Activated CD8-positive, alpha-beta memory T cell treated with anti-CD3 and anti-CD28 coated beads for 4 hours (primary cell): ENCODE results near the gene GATA5.

ENCODE experiments used
- DNase-seq, 2 donors: peaks; one replicate each; pipeline ENCODE4 v3.0.0-alpha.2; 2020; ENCODE audit warnings: low read depth in 2 of 2

The GATA5 gene

DNA sequence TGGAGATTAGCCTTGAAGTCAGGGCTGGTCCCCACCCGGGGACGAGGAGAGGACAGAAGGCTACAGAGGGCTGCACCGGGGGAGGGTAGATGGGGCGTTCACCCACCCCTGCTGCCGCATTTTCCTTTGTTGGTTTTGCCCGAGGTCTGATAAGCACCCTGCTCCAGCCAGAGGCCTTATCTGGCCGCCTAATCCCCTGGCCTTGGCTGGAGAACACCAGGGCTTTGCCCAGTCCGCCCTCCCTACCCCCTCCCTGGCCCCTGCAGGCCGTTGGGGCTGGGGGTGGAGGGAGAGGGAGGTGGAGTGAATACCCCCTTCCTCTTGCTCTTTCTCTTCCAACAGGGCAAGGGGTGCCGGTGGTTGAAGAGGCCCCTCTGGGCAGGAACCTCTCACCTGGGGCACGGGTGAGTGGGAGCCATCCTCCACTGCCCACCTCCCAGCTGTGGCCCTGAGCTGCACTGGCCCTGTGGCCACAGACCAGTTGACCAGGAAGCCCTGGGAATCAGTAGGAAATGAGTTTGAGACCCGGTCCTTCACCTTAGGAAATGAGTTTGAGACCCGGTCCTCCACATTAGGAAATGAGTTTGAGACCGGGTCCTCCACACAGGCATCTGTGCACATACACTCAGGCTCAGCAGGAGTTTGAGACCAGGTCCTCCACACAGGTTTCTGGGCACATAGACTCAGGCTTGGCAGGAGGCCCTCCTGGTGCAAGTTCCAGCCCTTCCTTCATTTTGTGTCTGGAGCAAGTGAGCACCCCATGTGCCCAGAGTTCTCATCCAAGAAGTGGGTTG is 12.0 kb upstream of the GATA5 start:
- no peak for DNase-seq

DNA sequence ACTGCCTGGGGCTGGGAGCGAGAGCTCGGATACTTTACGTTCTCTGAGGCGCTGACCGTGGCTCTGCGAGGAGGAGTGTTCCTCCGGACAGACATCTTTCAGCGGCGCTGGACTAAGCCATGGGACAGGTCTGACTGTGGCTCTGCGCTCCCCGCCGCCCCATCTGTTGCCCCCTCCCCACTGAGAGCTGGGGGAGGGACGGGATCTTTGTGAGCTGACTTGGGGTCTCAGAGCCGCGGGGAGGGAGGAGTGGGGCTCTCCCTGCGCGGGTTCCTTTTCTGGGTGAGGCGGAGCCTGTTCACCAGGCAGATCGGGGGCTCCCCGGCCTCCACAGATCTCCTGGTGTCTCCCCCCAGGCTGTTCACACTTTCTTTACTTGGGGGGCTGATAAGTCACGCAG is 11.3 kb upstream of the GATA5 start:
- no peak for DNase-seq

DNA sequence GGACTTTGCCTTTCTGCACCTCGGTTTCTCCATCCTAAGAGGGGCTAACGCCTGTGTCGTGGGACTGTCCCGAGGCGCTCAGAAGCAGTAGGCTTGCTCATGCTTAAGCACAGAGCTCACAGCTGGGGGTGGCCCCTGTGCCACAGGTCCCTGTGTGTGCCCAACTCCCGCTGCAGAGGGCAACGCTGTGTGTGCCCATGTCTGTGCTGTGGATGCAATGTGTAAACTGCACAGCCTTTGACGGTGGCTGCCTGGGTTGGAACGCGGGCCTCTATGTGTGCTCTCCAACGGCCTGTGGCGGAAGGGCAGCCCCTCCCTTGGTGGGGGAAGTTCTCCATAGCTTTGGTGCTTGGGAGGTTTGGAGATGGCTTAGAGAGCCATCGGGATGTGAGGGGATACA is 10.7 kb upstream of the GATA5 start:
- DNase-seq: no peak

DNA sequence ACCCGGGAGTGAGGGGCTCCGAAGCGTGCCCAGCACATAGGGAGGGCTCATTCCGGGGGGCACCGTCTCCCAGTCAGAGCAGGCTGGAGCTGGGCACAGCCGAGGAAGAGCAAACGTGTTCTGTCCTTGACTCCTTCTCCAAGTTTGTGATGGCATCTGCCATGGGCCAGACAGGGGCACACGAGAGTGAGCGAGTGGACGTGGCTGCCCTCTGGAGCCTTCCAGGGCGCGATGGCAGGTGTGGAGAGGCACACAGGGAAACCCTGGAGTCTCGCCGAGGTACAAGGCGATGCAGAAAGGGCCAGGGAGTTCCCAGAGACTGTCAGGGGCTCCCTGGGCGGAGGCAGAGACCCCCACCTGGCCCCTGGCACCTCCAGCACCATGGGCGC is 9.9 kb upstream of the GATA5 start:
- DNase-seq: no peak

DNA sequence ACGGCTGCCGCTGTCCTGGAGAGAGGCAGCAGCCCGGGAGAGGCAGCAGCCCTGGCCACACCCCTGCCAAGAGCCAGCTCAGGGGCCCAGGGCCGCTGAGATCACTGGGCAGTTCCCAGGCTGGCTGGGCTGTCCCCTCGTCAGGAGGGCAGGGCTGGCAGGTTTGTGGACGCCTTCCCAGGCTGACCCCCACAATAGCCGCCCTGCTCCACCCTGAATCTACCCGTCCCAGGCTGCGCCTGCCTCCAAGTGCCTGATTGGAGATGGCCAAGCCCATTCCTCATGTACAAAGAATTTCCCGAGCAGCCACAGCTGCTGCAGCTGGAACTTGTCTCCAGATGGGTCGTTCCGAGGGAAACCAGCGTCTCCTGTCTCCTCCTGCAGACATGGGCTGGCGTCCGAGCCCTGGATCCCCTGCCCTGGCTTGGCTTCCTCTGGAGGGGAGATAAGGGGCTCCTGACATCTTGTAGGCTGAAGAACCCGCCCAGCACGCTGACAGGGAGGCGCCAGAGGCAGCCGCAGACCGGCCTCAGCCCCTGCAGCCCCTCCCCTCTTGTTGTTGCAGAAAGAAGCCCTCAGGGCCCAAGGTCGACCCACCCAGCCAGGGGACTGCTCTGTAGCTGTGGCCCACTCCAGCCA is 9.4 kb upstream of the GATA5 start:
- no peak for DNase-seq

DNA sequence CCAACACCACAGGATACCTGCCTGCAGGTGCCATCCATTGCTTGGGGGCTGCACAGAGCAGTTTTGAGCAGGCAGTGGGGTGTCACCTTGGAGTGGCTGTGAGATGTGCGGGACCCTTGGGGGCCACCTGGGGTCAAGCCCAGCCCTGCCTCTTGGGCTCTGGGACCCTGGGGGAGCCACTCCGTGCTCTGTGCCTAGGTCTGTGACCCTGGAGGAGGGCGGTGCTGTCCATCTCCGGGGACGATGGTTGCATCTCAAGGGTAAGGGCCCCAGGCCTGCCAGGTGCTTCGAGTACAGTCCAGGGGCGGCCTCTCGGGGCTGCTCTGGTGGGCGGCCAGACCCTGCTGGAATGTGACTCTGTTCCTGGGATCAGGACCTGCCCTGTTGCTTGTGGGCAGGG is 8.7 kb upstream of the GATA5 start:
- DNase-seq: no peak

DNA sequence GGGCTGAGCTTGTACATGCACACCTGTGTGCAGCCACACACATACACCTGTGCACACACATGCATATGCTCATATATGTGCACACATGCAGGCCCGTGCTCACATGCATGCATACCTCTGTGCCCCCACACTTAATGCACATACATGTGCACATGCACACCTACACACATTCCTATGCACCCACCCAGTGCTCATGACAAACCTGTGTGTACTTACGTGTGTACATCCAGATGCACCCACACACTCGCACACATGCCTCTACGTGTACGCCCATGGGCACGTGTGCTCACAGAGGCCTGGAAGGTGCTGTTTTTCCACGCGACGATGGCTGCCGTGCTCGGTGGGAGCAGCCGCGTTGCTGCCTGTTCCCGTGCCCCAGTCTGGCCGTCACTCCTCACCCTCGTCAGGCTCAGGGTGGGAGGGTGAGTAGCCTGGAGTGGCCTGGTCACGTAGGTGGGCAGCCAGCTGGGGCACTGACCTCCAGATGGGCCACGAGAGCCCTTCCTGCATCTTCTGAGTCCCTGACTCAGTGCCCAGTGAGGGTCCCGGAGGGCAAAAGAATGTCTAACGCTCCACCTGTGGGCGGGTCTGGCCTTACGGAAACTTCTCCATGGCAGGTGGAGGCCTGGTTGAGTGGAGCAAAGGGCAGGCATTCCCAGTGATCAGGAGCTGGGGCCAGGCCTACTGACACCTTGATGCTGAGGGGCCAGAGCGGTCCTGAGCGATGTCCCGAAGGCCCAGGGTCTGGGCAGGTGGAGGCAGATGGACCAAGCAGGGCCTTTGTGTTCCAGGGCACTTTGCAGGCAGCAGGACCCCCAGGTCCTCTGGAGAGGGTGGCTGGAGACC is 8.0 kb upstream of the GATA5 start:
- DNase-seq: no peak

DNA sequence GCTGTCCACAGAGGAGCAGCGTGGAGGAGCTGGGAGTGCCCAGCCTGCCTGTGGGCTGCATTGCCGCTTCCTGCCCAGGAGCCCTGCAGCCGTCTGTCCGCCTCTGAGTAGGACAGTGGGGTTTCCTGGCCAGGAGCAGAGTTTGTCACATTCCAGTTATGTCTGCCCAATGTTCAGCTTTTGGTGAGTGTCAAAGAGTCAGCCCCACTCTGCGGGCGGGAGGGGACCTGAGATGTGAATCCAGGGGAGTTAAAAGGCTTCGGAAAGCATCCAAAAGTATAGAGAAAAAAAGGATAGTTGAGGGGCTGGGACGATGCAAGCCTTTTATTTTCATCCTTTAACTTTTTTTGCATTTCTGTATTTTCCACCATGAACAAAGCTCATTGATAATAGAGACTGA is 7.2 kb upstream of the GATA5 start:
- DNase-seq: no peak

DNA sequence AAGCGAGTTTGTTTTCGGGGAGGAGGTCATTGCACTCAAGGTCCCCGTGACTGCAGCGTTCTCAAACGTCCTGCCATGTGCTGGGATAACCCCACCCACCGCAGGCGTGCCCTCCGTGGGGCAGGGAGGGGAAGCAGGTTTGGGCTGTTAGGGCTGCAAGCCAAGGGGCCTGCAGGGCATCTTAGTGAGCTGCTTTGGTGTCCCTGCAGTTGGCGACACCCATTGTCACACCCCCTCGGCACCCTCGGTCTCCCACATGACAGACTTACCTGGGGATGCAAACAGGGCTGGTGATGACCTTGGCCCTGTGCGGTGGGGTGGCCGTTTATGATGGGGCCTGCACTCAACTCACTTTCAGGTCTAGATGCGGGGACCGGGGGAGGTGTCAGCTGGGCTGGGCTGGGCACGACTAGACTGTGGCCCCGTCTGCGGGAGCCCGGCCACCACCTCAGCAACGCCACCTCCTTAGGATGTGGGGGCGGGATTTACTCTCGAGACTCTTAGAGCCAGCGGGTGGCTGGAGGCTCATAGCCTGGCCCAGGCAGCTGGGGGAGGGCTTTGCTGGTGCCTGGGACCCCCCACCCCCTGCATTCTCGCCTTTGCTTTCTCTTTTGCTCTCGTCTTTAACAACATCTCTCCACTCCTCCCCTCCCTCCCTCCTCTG is 6.5 kb upstream of the GATA5 start:
- no peak for DNase-seq

DNA sequence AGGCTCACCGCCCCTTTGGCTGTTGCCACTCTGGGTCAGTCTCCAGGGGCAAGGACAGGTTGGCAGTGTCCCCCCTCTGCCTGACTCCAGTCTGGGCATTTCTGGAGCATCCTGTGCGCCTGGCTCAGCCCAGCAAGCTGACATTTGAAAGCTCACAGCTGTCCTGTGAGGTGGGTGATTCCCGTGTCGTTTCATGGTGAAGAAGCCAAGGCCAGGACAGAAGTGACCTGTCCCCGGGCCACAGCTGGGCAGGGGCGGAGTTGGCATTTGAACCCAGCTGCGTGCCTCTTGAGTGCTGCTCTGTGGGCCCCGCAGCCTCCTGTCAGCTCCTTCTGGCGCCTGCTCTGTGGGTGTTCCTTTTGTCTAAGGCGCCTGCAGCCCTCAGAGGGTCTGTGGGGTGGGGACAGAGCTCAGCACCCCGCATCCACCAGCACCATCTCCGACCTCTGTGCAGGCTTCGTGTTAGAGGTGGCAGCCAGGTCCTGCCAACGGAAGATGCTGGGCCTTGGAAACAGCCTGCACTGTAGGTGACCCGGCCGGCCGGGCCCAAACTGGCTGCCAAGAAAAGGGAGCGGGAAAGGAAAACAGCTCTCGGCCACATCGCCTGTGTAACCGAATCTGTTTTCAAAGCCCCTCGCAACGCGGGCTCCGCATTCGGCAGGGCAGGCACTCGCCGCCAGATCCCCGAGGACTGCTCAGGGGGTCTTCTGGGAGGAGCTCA is 5.8 kb upstream of the GATA5 start:
- no peak for DNase-seq

DNA sequence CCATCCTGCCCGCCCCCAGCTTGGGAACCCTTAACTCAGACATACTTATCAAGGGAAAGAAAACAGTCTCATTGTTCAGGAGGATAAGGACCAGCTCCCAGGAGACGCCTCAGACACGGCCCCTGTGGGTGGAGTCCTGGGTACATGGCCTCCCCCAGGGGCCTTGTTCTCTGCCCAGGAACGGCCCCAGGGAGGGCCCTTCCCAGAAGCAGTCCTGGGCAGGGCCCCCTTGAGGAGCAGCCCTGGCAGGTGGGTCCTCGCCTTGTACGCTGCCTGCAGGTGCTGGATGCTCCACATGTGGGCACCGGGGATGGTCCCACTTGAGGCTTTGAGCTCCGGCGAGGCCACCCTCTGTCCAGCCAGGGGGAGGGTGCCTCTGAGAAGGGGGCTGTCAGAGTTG is 4.5 kb upstream of the GATA5 start:
- DNase-seq: no peak

DNA sequence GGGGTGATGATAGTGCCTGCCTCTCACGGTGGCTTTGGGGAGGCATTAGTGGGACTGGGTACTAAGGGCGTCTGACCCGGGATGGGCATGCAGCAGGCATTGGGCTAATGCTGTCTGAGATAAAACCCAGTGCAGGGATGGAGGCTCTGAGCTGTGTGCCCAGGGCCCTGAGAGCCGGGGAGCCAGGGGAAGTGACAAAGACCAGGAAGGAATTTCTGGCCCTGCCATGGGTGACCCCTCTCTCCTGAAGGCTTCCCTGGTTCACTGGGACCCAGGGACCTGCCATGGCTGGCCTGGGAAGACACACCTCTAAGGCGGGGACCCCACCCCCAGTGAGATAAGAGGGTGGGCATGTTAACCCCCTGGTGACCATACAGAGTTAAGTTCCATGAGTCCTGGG is 3.9 kb upstream of the GATA5 start:
- DNase-seq: no peak

DNA sequence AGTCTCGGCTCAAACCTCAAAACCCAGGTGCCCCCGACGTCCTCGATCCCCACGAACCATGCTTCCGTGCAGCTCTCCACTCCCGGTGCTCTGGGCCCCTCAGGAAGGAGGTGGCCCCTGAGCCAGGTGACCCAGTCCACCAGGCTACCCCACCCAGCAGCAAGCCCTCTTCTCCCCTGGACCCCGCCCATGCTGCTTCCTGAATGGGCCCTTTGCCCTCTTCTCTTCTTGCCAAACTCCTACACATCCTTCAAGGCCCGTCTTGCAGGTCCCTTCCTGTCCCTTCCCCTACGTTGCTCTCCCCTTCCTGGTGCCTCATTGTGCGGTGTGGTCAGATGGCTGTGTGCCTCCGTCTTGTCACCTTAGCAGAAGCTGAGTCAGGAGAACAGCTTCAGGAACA is 3.4 kb upstream of the GATA5 start:
- no peak for DNase-seq

DNA sequence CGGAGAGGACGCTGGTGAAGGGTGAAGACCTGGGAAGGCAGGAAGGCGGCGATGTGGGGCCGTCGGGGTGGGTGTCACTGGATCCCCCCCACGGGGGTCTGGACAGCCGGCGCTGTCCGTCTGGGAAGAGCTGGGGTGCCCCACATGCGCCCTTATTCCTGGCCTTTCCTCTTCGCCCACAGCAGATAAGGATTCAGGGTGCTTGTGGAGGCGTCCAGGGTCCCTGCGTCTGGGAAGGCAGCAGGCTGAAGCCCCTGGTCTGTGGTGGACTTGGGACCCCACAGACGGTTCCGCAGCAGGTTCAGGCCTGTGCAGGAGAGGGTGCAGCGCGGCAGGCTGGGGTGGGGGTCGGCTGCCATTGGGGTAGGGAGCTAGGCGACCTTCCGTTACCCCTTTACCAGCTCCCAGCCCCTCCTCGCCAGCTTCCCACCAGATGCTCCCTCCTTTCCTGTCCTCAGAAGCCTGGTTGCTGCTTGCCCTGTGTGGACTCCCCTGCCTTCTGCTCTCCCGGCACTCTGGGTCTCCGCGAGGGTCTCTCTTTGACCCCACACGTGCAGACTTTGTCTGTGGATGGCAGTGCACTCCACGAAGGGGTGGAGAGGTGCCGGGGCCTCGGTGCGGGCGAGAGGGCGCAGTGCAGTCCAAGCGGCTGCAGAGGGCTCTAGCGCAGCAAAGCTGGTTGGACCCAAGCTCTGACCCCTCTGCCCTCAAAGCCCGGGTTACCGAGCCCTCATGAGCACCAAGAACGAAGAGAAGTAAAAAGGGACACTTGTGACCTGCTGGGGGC is 2.1 kb upstream of the GATA5 start:
- no peak for DNase-seq

DNA sequence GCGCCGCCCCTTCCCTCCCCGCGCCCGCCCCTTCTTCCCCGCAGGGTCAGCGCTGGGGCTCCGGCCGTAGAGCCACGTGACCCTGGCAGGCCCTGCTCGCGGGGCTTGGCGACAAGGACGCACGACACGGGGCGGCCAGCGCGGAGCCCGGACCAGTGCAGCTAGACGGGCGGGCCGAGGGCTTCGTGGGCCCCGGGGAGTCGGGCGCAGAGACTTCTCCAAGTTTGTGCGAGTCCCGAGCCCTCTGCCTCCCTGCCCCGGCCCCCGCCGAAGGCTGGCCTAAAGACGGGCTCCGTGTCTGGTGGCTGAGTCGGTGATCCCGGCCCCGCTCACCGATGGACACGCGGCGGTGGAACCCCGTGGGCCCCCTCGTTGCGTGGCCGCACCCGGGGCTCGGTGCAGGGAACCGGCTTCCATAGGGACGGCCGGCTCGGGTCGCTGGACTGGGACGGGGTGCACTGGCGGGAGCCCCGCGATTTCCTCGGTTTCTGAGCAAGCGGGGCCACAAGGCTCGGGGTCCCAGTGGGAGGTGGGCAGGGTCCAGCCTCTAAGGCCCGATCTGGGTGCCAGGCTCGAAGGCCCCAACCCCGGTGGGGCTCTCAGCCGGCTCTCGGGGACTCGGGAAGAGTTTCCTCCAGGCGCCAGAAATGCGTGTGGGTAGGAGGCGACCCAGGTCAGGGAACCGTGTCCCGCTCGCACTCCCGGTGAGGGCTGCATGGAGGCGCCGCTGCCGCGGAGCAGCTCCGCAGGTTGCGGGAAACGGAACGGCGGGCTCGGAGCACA is 452 bp upstream of the GATA5 start:
- no peak for DNase-seq

DNA sequence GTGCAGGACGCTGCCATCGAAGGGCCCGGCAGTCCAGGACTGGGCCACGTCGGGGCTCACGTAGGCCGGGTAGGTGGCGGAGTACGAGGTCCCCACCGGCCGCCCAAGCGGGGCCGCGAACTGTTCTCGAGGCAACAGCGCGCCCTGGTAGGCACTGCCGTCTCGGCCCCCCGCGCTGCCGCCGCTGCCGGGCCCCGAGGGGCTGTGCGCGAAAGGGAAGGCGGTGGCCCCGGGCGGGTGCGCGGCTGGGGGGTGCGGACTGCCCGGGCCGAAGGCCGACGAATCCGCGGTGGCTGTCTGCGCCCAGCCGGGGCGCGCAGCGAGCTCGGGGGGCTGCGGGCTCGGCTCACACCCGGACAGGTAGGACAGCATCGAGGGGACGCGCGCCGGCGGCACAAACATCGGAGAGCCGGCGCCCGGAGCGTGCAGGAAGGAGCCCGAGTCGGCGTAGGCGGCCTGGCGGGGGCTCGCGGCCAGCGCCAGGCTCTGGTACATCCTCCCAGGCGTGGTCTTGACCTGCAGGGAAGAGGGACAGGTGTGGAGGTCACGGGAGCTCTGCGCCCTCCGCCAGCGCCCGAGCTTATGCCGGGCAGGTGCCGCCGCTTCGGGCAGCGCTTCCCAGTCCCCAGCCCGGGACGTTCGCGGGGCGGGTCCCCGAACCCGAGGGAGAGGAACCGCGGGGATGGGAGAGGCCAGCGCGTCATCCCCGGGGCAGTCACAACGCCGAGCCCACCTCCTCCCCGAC is 596 bp downstream of the GATA5 start:
- no peak for DNase-seq

DNA sequence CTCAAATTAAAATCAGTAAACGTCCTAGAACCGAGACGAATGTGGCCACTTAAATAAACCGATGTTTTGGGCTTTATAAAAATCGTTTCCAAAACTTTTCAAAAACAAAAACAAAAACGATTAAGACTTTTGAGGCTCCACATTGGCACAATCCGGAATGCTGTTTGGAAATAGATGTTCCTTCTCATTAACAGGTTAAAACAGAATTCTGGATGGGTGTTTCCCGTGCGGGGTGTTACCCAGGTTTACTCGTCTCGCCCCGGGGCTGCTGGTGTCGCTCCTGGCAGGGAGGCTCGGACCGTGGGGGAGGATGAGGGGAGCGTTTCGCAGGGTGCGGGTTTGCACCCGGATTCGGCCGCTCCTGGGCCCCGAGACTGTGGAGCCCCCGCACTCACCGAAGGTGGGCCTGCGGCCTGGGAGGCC is 1.2 kb downstream of the GATA5 start:
- no peak for DNase-seq

DNA sequence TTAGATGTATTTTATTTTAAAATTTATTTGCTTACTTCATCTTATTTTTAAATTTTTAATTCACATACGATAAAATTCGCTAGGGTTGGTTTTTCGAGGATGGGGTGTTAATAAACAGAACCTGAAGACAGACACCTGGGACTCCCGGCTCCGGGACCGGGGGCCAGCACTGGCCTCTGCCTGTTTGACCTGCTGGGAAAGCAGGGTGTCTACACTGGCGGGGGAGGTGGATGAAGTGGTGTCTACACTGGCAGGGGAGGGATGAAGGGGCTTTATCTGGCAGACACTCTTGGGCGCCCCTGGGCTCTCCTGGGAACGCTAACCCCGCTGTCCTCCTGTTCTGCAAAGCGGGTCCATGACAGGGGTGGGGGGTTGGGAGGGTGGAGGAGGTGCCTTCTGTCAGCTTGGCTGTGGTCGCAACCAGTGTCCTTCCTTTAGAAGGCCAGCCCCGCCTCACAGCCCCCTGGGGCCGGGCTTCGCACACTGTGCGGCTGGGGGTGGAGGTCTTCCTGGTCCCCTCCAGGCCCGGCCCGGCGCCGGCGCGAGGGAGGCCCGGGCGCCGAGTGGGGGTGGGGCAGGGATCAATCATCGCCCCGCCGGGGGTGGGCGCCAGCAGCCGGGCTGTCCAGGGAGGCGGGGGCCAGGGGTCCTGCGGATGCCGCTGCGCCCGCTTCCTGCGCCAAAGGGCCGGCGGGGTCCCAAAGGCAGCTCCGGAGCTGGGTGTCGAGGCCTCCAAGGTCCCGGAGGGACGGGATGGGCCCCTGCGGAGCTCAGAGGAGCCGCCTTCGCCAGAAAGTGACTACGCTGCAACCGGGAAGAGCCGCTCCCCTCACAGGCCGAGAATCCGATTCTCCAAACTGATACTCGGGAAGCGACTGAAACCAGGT is 1.8 kb downstream of the GATA5 start:
- no peak for DNase-seq
